Mesothelial cell of epicardium (in vitro differentiated cells): Measurements from ENCODE around the gene MCM7. TPM values are rescaled to one million over a fixed set of nuclear protein-coding genes. Genes with fewer than 3 reads are reported as not detected.

Source experiments
- DNase-seq, 2 experiments: peaks; one replicate each; pipeline ENCODE4 v3.0.0; 2021; ENCODE audit warnings: low spot score in 2 of 2; ENCODE audit not compliant: unreplicated experiment in 2 of 2
- H3K27ac Mint-ChIP-seq: 2 replicates; pipeline ENCODE4 v1.8.0; 2021; ENCODE audit warnings: mixed read lengths
- H3K27me3 Mint-ChIP-seq: 2 replicates; pipeline ENCODE4 v1.8.0; 2021; ENCODE audit warnings: low read depth, mixed read lengths
- H3K36me3 Mint-ChIP-seq: 2 replicates; pipeline ENCODE4 v1.8.0; 2021; ENCODE audit warnings: mixed read lengths
- H3K4me1 Mint-ChIP-seq: 2 replicates; pipeline ENCODE4 v1.8.0; 2021; ENCODE audit warnings: mixed read lengths
- H3K4me3 Mint-ChIP-seq: 2 replicates; pipeline ENCODE4 v1.8.0; 2021; ENCODE audit warnings: mild to moderate bottlenecking, moderate library complexity, mixed read lengths
- H3K9me3 Mint-ChIP-seq: 2 replicates; pipeline ENCODE4 v1.8.0; 2021; ENCODE audit warnings: mixed read lengths
- CTCF ChIP-seq: fragments of 200-600 bp; sonication (generic); IDR thresholded peaks from one replicate; pipeline ENCODE4 v1.5.0; 2021; ENCODE audit warnings: antibody characterized with exemption; ENCODE audit not compliant: unreplicated experiment
- total RNA-seq: library from RNA; stranded (reverse); gene quantifications from 3 replicates; pipeline ENCODE4 v1.2.1, GENCODE V29; 2021

The MCM7 gene
- total RNA-seq, 1 donor from 2014 or later, result 171 TPM

- DNase-seq, result no peak
- Mint-ChIP-seq H3K27ac (peak overlapping the region; percentile 17), H3K9me3 (no peaks in the 10 kb centered on the region), H3K36me3 (peaks cover 2% of the 10 kb centered on the region), H3K4me1 (peaks cover 29% of the 10 kb centered on the region), H3K27me3 (no peaks in the 10 kb centered on the region), H3K4me3 (peak overlapping the region; percentile 13)
- TF ChIP-seq CTCF, result no peak
These were observed 23.4 kb upstream of the MCM7 start for GRCh38 chr7:100124301-100125230.

GRCh38 chr7:100122568-100122967, 21.4 kb upstream of the MCM7 start:
- peaks cover 2% of the 10 kb centered on the region for H3K36me3 Mint-ChIP-seq
- no peak for TF ChIP-seq CTCF
- peaks cover 29% of the 10 kb centered on the region for H3K4me1 Mint-ChIP-seq
- H3K4me3 Mint-ChIP-seq, result no peak overlapping the region
- no peak for DNase-seq
- no peaks in the 10 kb centered on the region for H3K27me3 Mint-ChIP-seq
- H3K27ac Mint-ChIP-seq, result no peak overlapping the region
- H3K9me3 Mint-ChIP-seq, result no peaks in the 10 kb centered on the region

GRCh38 chr7:100122067-100122466, 20.9 kb upstream of the MCM7 start:
- no peaks in the 10 kb centered on the region for H3K27me3 Mint-ChIP-seq
- H3K27ac Mint-ChIP-seq, result no peak overlapping the region
- TF ChIP-seq CTCF, result no peak
- no peak overlapping the region for H3K4me3 Mint-ChIP-seq
- H3K36me3 Mint-ChIP-seq, result peaks cover 2% of the 10 kb centered on the region
- H3K9me3 Mint-ChIP-seq, result no peaks in the 10 kb centered on the region
- DNase-seq, result no peak
- H3K4me1 Mint-ChIP-seq, result peaks cover 29% of the 10 kb centered on the region

GRCh38 chr7:100120733-100121036, 19.5 kb upstream of the MCM7 start:
- DNase-seq, result no peak
- Mint-ChIP-seq H3K27ac (peak overlapping the region; percentile 99), H3K4me3 (peak overlapping the region; percentile 94), H3K4me1 (peaks cover 20% of the 10 kb centered on the region), H3K27me3 (no peaks in the 10 kb centered on the region), H3K36me3 (peaks cover 8% of the 10 kb centered on the region), H3K9me3 (no peaks in the 10 kb centered on the region)
- TF ChIP-seq CTCF, result no peak

- DNase-seq, result peak in 1 of 2 experiments; percentile 69
- peaks cover 8% of the 10 kb centered on the region for H3K36me3 Mint-ChIP-seq
- H3K27me3 Mint-ChIP-seq, result no peaks in the 10 kb centered on the region
- peaks cover 17% of the 10 kb centered on the region for H3K4me1 Mint-ChIP-seq
- TF ChIP-seq CTCF, result no peak
- peak overlapping the region; percentile 99 for H3K27ac Mint-ChIP-seq
- peak overlapping the region; percentile 94 for H3K4me3 Mint-ChIP-seq
- H3K9me3 Mint-ChIP-seq, result no peaks in the 10 kb centered on the region
These were observed 19.0 kb upstream of the MCM7 start for GRCh38 chr7:100119970-100120732.
